ENCODE data around the gene YTHDC1. TPM values are rescaled to one million over a fixed set of nuclear protein-coding genes. Genes with fewer than 3 reads are reported as not detected.

Gene YTHDC1
- total and polyA plus RNA-seq, 2 of the 8 experiments (the other 6 are each of a cell fraction or from before 2014, with no cell fraction given) = 25.7 to 89.5 TPM

GRCh38 chr4:68344785-68345184 is 5.1 kb downstream of the YTHDC1 start:
- H2AFZ ChIP-seq (ENCODE audit: low read length) = no peak overlapping the region
- H2BK12ac ChIP-seq (ENCODE audit: low read depth, low read length) = no peak overlapping the region
- DNase-seq (ENCODE audit: low read depth in 1 of 2, low spot score in 2 of 2) = no peak
- no peaks in the 10 kb centered on the region for H3K27me3 ChIP-seq (replicated peaks in 1 of 4; ENCODE audit: control insufficient read depth in 3 of 4, extremely low read depth in 1 of 4, insufficient read depth in 3 of 4, low read length in 3 of 4)
- peaks cover 0 to 3% (median 0%) of the 10 kb centered on the region in 4 experiments; a peak in 1 of 8 replicates for H3K36me3 ChIP-seq (ENCODE audit: control insufficient read depth in 2 of 4, insufficient read depth in 4 of 4, low read length in 3 of 4)
- H3K79me1 ChIP-seq (ENCODE audit: low read depth, low read length) = peaks cover 2% of the 10 kb centered on the region; the same call in 1 of the 2 replicates
- H2BK20ac ChIP-seq (ENCODE audit: low read length) = no peak overlapping the region
- 92% methylated on average over 5 of the region's 5 CpGs; no CpG with 5 or more reads in 1 of the 2 experiments for WGBS, 2 experiments (ENCODE audit: extremely low coverage in 1 of 2, insufficient coverage in 1 of 2, insufficient read length in 1 of 2, insufficient replicate concordance in 2 of 2, low coverage in 1 of 2, low lambda C conversion rate in 2 of 2, missing lambda C conversion rate in 1 of 2)
- H3K18ac ChIP-seq (ENCODE audit: extremely low read depth, low read length) = no peak overlapping the region
- H2BK15ac ChIP-seq (ENCODE audit: low read length) = no peak overlapping the region
- H4K8ac ChIP-seq (ENCODE audit: extremely low read depth, insufficient read depth, low read length) = no peak overlapping the region
- TF ChIP-seq SIRT6 (IDR thresholded peaks at IDR 0.05; ENCODE audit: low read length) (no peak), SP2 (IDR thresholded peaks at IDR 0.05; ENCODE audit: low read length) (no peak), CEBPB (IDR thresholded peaks at IDR 0.05; ENCODE audit: low read depth, low read length) (no peak), ASH2L (IDR thresholded peaks at IDR 0.05; ENCODE audit: low read length) (no peak), BACH1 (IDR thresholded peaks at IDR 0.05; ENCODE audit: low read length) (no peak), SIN3A (conservative IDR thresholded peaks at IDR 0.05 in 1 of 2, IDR thresholded peaks at IDR 0.05 in 1 of 2; ENCODE audit: low read depth in 1 of 2, low read length in 2 of 2) (no peak), EGR1 (IDR thresholded peaks at IDR 0.05; ENCODE audit: borderline replicate concordance, low read depth, low read length) (no peak), KDM5A (IDR thresholded peaks at IDR 0.05; ENCODE audit: low read length) (no peak), POLR2AphosphoS5 (IDR thresholded peaks at IDR 0.05; ENCODE audit: low read depth, low read length) (no peak), ZNF274 (IDR thresholded peaks at IDR 0.05; ENCODE audit: borderline replicate concordance, extremely low read depth, low read length) (no peak), TBP (IDR thresholded peaks at IDR 0.05; ENCODE audit: low read depth, low read length) (no peak), YY1 (IDR thresholded peaks at IDR 0.05; ENCODE audit: low read depth, low read length) (no peak), RXRA (IDR thresholded peaks at IDR 0.05; ENCODE audit: insufficient read depth, low read depth, low read length) (no peak)
- TF ChIP-seq, protein P1, sequence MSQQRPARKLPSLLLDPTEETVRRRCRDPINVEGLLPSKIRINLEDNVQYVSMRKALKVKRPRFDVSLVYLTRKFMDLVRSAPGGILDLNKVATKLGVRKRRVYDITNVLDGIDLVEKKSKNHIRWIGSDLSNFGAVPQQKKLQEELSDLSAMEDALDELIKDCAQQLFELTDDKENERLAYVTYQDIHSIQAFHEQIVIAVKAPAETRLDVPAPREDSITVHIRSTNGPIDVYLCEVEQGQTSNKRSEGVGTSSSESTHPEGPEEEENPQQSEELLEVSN (IDR thresholded peaks at IDR 0.05) = no peak
- no peak overlapping the region for H2BK5ac ChIP-seq (ENCODE audit: low read depth, low read length)
- peaks cover 2 to 17% (median 7%) of the 10 kb centered on the region in 4 experiments; a peak in 5 of 7 replicates for H3K4me1 ChIP-seq (replicated peaks in 1 of 4; ENCODE audit: control insufficient read depth in 3 of 4, insufficient read depth in 4 of 4, low read length in 3 of 4)
- no peaks in the 10 kb centered on the region for H3K9me3 ChIP-seq (ENCODE audit: insufficient read depth in 2 of 2, low read depth in 1 of 2, low read length in 1 of 2)
- no peak overlapping the region for H3K14ac ChIP-seq (ENCODE audit: insufficient read length)
- no peak overlapping the region for H3K23ac ChIP-seq (ENCODE audit: insufficient read length)
- no peak overlapping the region for H3K56ac ChIP-seq (replicated peaks; ENCODE audit: insufficient read length, low read depth, low read length)
- no peak overlapping the region for H2AK5ac ChIP-seq (ENCODE audit: low read depth, low read length)
- 0 out of 2 replicates have a peak, but pooled peaks cover 2% of the 10 kb centered on the region for H3K23me2 ChIP-seq (ENCODE audit: low read depth, low read length)
- peaks cover 71 to 100% of the 10 kb centered on the region in 2 experiments for H3K79me2 ChIP-seq (ENCODE audit: control insufficient read depth in 1 of 2, insufficient read depth in 2 of 2, low read length in 2 of 2)
- H3K9ac ChIP-seq (replicated peaks in 1 of 4; ENCODE audit: extremely low read depth in 1 of 4, low read depth in 3 of 4, low read length in 3 of 4) = no peak overlapping the region
- H3K4ac ChIP-seq (replicated peaks; ENCODE audit: insufficient read length, low read depth, low read length) = no peak overlapping the region
- ChIA-PET CTCF (ENCODE audit: partially characterized antibody) (interaction anchor here (0.9 to 4.2 kb wide), 4 partner anchors 9 to 60 kb away, joined by 3 to 21 read pairs (median 3); no protein-coding TSS in a partner anchor), POLR2A (ENCODE audit: partially characterized antibody) (interaction anchor here (1.0 to 2.1 kb wide), 6 partner anchors 11 to 62 kb away, joined by 3 to 8 read pairs (median 4); no protein-coding TSS in a partner anchor)
- H4K91ac ChIP-seq (replicated peaks; ENCODE audit: insufficient read length, low read length) = no peak overlapping the region
- H3K27ac ChIP-seq (ENCODE audit: low read depth, low read length) = no peak overlapping the region
- peaks cover 17 to 18% of the 10 kb centered on the region in 2 experiments for H4K20me1 ChIP-seq (replicated peaks in 1 of 2; ENCODE audit: control insufficient read depth in 1 of 2, insufficient read depth in 2 of 2, low read length in 2 of 2)
- H4K5ac ChIP-seq (ENCODE audit: insufficient read length, low read depth, low read length) = no peak overlapping the region
- H2BK120ac ChIP-seq (replicated peaks; ENCODE audit: low read depth, low read length) = no peak overlapping the region
- FAIRE-seq = no peak
- no peak overlapping the region for H3K4me3 ChIP-seq (ENCODE audit: extremely low read depth in 1 of 4, insufficient read depth in 2 of 4, low read depth in 3 of 4, low read length in 4 of 4)
- H3K4me2 ChIP-seq (ENCODE audit: insufficient read depth in 1 of 2, low read depth in 2 of 2, low read length in 2 of 2) = peak overlapping the region in 1 of 2 experiments; percentile 18; a peak in 1 of 4 replicates

All from H1 (cell line).